Mammary epithelial cell (primary cell): ENCODE data around the gene ARL6IP4.

ENCODE experiments used
- CTCF ChIP-seq, 2 donors: IDR thresholded peaks in 1 of 2; conservative IDR thresholded peaks in 1 of 2; 2 replicates each; pipeline ENCODE4 v1.5.1; 2011 to 2012; ENCODE audit warnings: inconsistent platforms in 2 of 2, low read length in 2 of 2, mild to moderate bottlenecking in 2 of 2, control low read depth in 1 of 2, low read depth in 1 of 2; ENCODE audit not compliant: insufficient read depth in 1 of 2; ENCODE audit errors: extremely low read depth in 1 of 2
- EZH2 ChIP-seq: IDR thresholded peaks from 2 replicates; pipeline ENCODE4 v1.6.1; 2012; ENCODE audit warnings: low read length, inconsistent platforms, borderline replicate concordance

- no peak for TF ChIP-seq CTCF (conservative IDR thresholded peaks at IDR 0.05 in 1 of 2, IDR thresholded peaks at IDR 0.05 in 1 of 2; ENCODE audit: extremely low read depth in 1 of 2, insufficient read depth in 1 of 2, low read depth in 1 of 2, low read length in 2 of 2)
- TF ChIP-seq EZH2 = no peak
Observed at GRCh38 chr12:122990961-122991622, 10.6 kb downstream of the ARL6IP4 start.
